NCI-H2029 (cell line): Measurements from ENCODE around the gene MAN2B2.

Experiments used
- DNase-seq: peaks from one replicate; lab custom pipeline; 2025; lab: John Stamatoyannopoulos, UW

Gene MAN2B2

GRCh38 chr4:6574747-6575502, at the start of gene MAN2B2:
Gene MAN2B2 (plus strand): TSS chr4:6575189. CDS start chr4:6575211, 22 bp downstream.
- peak; percentile 81 for DNase-seq

GRCh38 chr4:6525474-6525873, 49.5 kb upstream of the MAN2B2 start:
- no peak for DNase-seq

DNA sequence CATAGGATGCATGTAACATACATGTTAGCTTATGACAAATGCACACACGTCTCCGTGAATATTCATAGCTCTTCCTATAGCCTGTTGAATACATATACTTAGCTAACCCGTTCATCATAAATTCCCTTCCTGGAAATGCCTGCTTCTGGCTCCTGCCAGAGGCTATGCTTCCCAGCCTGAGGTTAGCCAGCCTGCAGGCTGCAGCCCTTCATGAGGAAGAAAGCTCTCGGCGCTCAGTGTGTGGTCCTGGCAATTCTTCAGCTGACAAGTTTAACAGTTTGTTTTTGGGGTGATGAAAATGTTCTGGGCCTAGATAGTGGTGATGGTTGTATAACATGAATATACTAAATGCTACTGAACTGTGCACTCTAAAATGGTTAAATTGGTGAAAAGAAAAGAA, 48.8 kb upstream of the MAN2B2 start:
- DNase-seq, result no peak

DNA sequence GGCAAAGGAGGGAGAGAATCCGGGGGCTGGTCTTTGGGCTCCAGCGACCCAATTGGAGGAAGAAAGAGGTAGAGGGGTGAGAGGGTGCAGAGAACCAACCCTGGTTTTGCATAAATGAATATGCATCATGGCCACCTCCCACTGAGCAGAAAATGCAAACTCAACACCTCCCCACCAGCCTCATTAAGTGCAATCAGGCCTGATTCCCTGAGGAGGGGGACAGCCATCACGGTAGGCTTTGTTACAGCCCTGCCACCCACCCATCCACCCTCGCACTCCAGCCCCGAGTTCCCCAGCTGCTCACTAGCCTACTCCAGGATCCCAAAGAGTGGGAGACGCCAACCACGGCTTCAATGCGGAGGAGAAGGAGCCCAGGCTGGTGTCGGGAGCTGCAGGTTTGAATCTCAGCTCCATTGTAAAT, 48.3 kb upstream of the MAN2B2 start:
- no peak for DNase-seq

DNA sequence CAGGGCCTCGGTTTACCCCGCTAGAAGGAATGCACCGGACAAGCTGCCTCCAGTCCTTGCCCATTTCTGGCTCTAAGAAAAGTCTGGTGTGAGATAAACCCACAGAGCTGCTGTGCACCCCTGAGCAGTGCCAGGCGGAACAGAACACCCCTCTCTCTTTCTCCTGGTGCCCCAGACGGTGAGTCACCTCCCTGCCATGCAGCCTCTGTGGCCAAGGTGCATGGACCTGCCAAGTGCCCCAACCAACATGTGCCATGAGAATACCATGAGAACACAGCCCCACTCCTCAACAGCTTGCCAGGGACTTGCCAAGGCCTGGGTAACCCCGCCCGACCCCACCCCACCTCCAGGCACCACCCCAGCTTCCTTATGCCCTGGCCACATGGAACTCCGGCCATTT, 47.7 kb upstream of the MAN2B2 start:
- DNase-seq, result no peak

GRCh38 chr4:6527683-6528595, 47.0 kb upstream of the MAN2B2 start:
- no peak for DNase-seq

DNA sequence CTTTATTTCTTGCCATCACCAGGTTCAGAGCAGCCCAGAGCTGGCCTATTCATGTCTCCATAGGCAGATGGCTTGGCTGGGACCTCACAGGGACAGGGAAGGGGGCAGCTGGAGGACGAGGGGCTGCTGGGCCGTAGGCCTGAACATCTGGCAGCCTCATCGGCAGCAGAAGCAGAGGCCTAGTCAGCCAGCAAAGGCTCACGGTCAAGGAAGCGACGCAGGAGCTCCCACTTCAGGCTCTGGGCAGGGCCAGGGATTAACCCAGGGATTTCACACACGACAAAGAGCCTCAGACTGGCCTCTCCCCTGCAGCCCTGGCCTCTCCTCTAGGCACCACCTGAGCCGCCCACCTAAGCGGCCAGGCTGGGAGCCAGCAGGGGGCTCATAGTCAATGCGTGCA, 46.0 kb upstream of the MAN2B2 start:
- DNase-seq, result no peak

GRCh38 chr4:6530301-6530700, 44.7 kb upstream of the MAN2B2 start:
- DNase-seq, result no peak

DNA sequence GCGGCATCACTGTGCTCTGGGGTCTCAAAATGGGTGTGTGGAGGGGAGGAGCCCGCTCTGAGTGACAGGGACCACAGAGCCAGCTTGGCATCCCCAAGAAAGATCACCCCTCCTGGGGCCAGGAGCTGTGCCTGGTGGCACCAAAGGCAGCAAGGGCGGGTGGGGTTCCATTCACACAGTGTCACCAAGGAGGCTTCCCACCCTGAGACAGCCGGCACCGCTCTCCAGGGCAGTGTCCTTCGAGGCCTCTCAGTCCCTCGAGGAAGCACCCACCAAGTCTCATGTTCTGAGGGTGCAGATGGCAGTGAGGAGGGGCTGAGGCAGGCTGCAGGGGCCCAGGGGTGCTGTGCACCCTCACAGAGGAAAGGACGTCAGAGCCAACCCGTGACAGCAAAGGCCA, 44.0 kb upstream of the MAN2B2 start:
- no peak for DNase-seq

GRCh38 chr4:6532102-6532501, 42.9 kb upstream of the MAN2B2 start:
- no peak for DNase-seq

- no peak for DNase-seq
These were observed 42.3 kb upstream of the MAN2B2 start for GRCh38 chr4:6532658-6533057.

GRCh38 chr4:6534050-6534449, 40.9 kb upstream of the MAN2B2 start:
- DNase-seq, result no peak

GRCh38 chr4:6534618-6535328, 40.2 kb upstream of the MAN2B2 start:
- no peak for DNase-seq

GRCh38 chr4:6535329-6535692, 39.7 kb upstream of the MAN2B2 start:
- DNase-seq, result no peak

DNA sequence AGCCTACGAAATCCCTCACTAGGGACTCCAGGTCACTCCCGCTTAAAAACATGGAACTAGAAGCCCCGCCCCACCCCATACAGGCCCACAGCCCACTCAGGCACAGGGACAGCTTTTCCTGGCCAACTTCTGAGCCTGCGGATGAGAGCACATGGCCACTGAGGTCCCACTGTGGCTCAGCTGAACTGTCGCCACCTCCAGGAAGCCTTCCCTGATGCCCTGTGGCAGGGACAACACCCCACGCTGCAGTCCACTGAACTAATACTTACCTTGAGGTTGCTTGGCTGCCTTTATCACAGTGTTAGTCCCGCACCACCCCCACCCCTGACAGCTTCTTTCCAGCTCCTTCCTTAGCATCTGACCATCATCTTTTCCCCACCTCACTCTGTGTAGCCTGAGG, 39.3 kb upstream of the MAN2B2 start:
- no peak for DNase-seq

GRCh38 chr4:6538111-6538510, 36.9 kb upstream of the MAN2B2 start:
- DNase-seq, result no peak

- DNase-seq, result peak; percentile 12
These were observed 36.4 kb upstream of the MAN2B2 start for GRCh38 chr4:6538575-6538974.

DNA sequence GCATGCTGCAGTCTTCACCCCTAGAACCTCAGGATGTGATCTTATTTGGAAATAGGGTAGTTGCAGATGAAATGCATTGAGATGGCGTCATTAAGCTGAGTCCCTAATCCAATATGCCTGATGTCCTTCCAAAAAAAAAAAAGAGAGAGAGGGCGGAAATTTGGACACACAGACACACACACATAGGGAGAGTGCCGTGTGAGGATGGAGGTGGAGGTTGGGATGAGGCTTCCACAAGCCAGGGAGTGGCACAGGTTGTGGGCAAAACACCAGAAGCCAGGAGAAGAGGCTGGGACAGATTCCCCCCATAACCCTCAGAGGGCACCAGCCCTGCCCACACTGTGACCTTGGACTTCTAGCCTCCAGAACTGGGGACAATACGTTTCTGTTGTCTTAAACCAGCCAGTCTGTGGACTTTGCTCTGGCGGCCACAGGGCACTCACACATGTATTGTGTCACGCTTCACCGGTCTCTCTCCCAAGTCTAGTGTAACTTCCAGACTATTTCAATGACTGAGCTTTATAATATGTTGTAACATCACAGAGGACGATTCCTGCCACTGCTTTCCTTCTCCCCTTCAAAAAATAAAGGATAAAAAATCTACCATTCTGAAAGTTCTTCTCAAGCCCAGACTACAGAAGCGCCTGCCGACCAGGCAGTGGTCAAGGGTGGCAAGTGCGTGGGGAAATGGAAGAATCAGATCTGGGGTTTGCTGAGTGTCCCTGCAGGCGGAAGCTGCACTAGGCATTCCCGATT, 35.8 kb upstream of the MAN2B2 start:
- no peak for DNase-seq

DNA sequence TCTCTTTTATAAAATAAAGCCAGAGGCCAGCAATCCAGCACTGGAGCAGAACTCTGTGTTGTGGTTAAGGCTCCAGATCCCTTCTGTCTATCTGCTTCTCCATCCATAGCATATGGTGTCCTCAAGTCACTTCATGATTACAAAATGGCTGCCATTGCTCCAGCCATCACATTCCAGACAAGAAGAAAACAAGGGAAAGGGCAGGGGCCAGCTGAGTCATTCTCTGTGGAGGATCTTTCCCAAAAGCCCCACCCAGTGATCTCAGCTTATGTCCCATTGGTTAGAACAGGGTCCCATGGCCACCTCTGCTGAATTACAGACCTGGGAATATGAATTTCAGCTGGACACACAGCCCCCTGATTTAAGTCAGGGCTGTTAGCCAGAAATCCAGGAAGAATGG, 34.1 kb upstream of the MAN2B2 start:
- DNase-seq, result no peak

DNA sequence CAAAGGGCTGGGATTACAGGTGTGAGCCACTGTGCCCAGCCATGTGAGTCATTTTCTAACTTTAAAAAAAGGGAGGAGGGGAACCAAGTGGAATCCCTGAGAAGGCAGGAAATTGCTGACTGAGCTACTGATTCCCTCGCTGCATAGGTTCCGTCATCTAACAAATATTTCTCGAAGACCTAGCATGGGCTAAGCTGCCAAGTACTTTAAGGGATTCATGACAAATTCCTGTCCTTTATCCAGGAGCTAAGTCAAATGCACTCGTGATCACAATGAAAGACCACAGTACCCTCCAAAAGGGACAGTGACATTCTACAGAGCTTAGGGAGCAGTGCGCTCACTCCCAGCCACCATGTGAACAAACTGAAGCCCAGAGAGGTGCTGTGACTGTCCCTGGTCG, 33.2 kb upstream of the MAN2B2 start:
- DNase-seq, result no peak

DNA sequence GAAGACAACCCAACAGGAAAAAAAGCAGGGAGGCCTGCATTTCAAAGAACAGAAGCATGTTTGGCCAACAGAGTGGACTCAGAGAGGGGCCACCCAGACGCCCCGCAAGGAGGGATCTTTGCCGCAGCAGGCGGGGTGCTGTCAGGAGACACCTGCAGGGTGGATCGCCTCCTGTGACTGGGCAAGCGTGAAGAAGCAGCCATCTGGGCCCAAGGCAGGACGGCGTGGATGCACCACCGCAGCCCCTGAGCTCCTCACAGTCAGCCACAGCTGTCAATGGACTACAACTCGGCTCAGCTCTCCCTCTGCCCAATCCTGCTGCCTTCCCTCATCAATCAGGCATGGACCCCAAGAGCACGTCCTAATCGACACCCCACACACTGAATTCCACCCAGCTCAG, 32.0 kb upstream of the MAN2B2 start:
- no peak for DNase-seq

DNA sequence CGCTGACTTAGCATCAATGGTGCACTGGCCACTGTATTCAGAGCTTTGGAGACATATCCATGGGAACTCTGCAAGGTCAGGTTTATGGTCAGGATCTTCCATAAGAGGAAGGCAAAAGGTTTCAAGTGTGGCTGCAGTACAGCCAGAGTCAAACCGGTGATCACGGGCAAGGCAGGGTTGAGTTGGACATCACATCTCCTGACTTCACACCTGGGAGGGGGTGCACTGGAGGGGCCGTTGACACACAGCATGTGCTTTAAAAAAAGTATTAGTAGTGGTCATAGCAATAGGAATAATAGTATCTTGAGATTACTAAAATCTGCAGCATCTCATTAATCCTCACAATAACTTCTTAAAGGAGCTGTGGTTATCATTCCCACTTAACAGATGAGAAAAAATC, 28.9 kb upstream of the MAN2B2 start:
- no peak for DNase-seq
